Measurements from ENCODE around the gene PER2.

DNA sequence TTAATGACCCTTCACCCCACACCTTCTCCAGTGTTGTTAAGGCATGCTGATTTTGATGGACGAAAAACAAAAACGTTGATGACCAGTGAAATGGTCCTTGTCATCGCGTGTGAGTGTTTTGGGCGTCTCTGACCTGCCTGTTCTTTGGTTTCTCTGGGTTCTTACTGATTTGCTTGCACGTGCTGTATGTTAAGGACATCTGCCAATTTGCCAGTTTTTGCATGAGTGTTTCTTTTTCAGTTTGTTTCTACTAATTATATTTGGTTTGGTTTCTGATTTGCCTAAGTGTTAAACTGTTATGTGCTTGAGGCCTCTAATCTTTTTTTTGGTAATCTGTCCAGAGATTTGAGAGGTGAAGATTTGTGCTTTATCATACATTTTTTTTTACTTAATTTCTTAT, 46.5 kb upstream of the PER2 start:
- TF ChIP-seq CTCF (IDR thresholded peaks at IDR 0.05; ENCODE audit: extremely low read depth in 1 of 2, insufficient read depth in 1 of 2, low read depth in 1 of 2, low read length in 2 of 2), result no peak
- TF ChIP-seq, protein P1, sequence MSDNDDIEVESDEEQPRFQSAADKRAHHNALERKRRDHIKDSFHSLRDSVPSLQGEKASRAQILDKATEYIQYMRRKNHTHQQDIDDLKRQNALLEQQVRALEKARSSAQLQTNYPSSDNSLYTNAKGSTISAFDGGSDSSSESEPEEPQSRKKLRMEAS (IDR thresholded peaks at IDR 0.05; ENCODE audit: insufficient read depth, insufficient read length), result no peak
